Kidney tubule cell (primary cell): Measurements from ENCODE around the gene NKTR.

Source experiments
- DNase-seq: peaks from one replicate; pipeline ENCODE4 v3.0.0-alpha.2; 2018; ENCODE audit warnings: low spot score

NKTR gene

GRCh38 chr3:42651248-42652091 lies 51.0 kb downstream of the NKTR start:
- DNase-seq: peak; percentile 83

- peak; percentile 52 for DNase-seq
Observed at GRCh38 chr3:42652251-42652610, 51.7 kb downstream of the NKTR start.

- DNase-seq: peak; percentile 97
Observed at GRCh38 chr3:42652611-42653302, 52.3 kb downstream of the NKTR start.

GRCh38 chr3:42653303-42653559 lies 52.7 kb downstream of the NKTR start:
- no peak for DNase-seq

GRCh38 chr3:42653560-42654330 lies 53.3 kb downstream of the NKTR start, which contains the start of gene ZBTB47:
Gene ZBTB47 (plus strand): TSS chr3:42653697. CDS start chr3:42658356, 4,659 bp downstream.
- DNase-seq: peak; percentile 57

- DNase-seq: peak; percentile 60
Observed at GRCh38 chr3:42654331-42655201, 54.1 kb downstream of the NKTR start.

GRCh38 chr3:42655331-42655888 lies 54.9 kb downstream of the NKTR start:
- DNase-seq: no peak

GRCh38 chr3:42655980-42656679 lies 55.6 kb downstream of the NKTR start:
- no peak for DNase-seq

GRCh38 chr3:42656680-42657610 lies 56.5 kb downstream of the NKTR start:
- DNase-seq: no peak

- no peak for DNase-seq
Observed at GRCh38 chr3:42657675-42658074, 57.2 kb downstream of the NKTR start.

GRCh38 chr3:42658091-42658770 lies 57.7 kb downstream of the NKTR start:
- no peak for DNase-seq

GRCh38 chr3:42658771-42659390 lies 58.4 kb downstream of the NKTR start:
- no peak for DNase-seq

- no peak for DNase-seq
Observed at GRCh38 chr3:42659451-42660130, 59.1 kb downstream of the NKTR start.

GRCh38 chr3:42660131-42660715 lies 59.7 kb downstream of the NKTR start:
- no peak for DNase-seq

GRCh38 chr3:42660898-42661297 lies 60.4 kb downstream of the NKTR start:
- DNase-seq: no peak

GRCh38 chr3:42661593-42662022 lies 61.1 kb downstream of the NKTR start:
- no peak for DNase-seq

GRCh38 chr3:42662037-42662812 lies 61.7 kb downstream of the NKTR start:
- no peak for DNase-seq
